ENCODE measurements around the gene SLC6A6. TPM values are rescaled to one million over a fixed set of nuclear protein-coding genes. Genes with fewer than 3 reads are reported as not detected.
A peak's percentile ranks its signal among the peaks of the same experiment; 100 is the strongest.

SLC6A6 gene
- total RNA-seq, 1 experiment from 2014 or later, result 72.6 TPM

GRCh38 chr3:14464521-14464920, 62.1 kb downstream of the SLC6A6 start:
- DNase-seq, result no peak
- H3K27ac Mint-ChIP-seq, result peak overlapping the region in 1 of 3 experiments; percentile 46; a peak in 1 of 7 replicates
- H3K27me3 ChIP-seq (ENCODE audit: insufficient read depth, low read length), result no peaks in the 10 kb centered on the region
- no peak overlapping the region for H4K5ac ChIP-seq (ENCODE audit: insufficient read length, low read depth, low read length)
- no peaks in the 10 kb centered on the region for H3K27me3 Mint-ChIP-seq (ENCODE audit: low read depth)
- no peaks in the 10 kb centered on the region for H3K9me3 Mint-ChIP-seq
- TF ChIP-seq, protein P1, sequence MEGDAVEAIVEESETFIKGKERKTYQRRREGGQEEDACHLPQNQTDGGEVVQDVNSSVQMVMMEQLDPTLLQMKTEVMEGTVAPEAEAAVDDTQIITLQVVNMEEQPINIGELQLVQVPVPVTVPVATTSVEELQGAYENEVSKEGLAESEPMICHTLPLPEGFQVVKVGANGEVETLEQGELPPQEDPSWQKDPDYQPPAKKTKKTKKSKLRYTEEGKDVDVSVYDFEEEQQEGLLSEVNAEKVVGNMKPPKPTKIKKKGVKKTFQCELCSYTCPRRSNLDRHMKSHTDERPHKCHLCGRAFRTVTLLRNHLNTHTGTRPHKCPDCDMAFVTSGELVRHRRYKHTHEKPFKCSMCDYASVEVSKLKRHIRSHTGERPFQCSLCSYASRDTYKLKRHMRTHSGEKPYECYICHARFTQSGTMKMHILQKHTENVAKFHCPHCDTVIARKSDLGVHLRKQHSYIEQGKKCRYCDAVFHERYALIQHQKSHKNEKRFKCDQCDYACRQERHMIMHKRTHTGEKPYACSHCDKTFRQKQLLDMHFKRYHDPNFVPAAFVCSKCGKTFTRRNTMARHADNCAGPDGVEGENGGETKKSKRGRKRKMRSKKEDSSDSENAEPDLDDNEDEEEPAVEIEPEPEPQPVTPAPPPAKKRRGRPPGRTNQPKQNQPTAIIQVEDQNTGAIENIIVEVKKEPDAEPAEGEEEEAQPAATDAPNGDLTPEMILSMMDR (conservative IDR thresholded peaks at IDR 0.05), result no peak
- H4K20me1 ChIP-seq (ENCODE audit: control insufficient read depth, insufficient read depth, insufficient read length), result no peaks in the 10 kb centered on the region
- H3K36me3 Mint-ChIP-seq (ENCODE audit: insufficient read depth in 1 of 3, low read depth in 3 of 3), result peaks cover 19 to 77% (median 35%) of the 10 kb centered on the region in 3 experiments; a peak in 6 of 7 replicates
- no peaks in the 10 kb centered on the region for H3K9me3 ChIP-seq (ENCODE audit: control insufficient read depth, low read depth, low read length)
- no peak overlapping the region for H3K27ac ChIP-seq (ENCODE audit: insufficient read length, low read depth, low read length)
- no peak overlapping the region for H3K14ac ChIP-seq (ENCODE audit: insufficient read depth, low read length)
- H4K91ac ChIP-seq (ENCODE audit: insufficient read length, low read depth, low read length), result no peak overlapping the region
- WGBS (ENCODE audit: extremely low coverage, insufficient read length, low lambda C conversion rate), result no CpG with 5 or more reads among the region's 4 CpGs
- H3K4me2 ChIP-seq (ENCODE audit: insufficient read depth, insufficient read length, low read length), result no peak overlapping the region
- no peak overlapping the region for H2BK15ac ChIP-seq (ENCODE audit: low read depth, low read length)
- H2BK5ac ChIP-seq (ENCODE audit: insufficient read length, low read length), result no peak overlapping the region
- no peak overlapping the region for H2BK12ac ChIP-seq (ENCODE audit: insufficient read length, low read depth, low read length)
- H3K4ac ChIP-seq (ENCODE audit: low read depth, low read length), result no peak overlapping the region
- no peaks in the 10 kb centered on the region for H3K79me2 ChIP-seq (ENCODE audit: insufficient read depth, low read length)
- no peak overlapping the region for H3K18ac ChIP-seq (ENCODE audit: insufficient read length, low read depth, low read length)
- H2BK20ac ChIP-seq (ENCODE audit: low read depth, low read length, poor library complexity, severe bottlenecking), result no peak overlapping the region
- H3T11ph ChIP-seq (ENCODE audit: low read length), result no peak overlapping the region
- H2AK5ac ChIP-seq (ENCODE audit: insufficient read length, low read length), result no peak overlapping the region
- no peak overlapping the region for H3K9ac ChIP-seq (ENCODE audit: extremely low read depth, insufficient read length, low read length)
- H3K23me2 ChIP-seq (ENCODE audit: insufficient read length, low read depth, low read length, poor library complexity, severe bottlenecking), result no peaks in the 10 kb centered on the region
- H4K8ac ChIP-seq (replicated peaks; ENCODE audit: insufficient read length, low read depth, low read length), result no peak overlapping the region
- H2BK120ac ChIP-seq (ENCODE audit: low read depth, low read length, poor library complexity, severe bottlenecking), result no peak overlapping the region
- no peak overlapping the region for H2AFZ ChIP-seq (ENCODE audit: low read length)
- no peak overlapping the region for H3K4me3 Mint-ChIP-seq
- no peaks in the 10 kb centered on the region for H3K4me1 ChIP-seq (ENCODE audit: insufficient read depth, low read length)
- peaks cover 23 to 27% of the 10 kb centered on the region in 2 experiments for H3K4me1 Mint-ChIP-seq
- no peak overlapping the region for H3K23ac ChIP-seq (ENCODE audit: insufficient read length, low read depth, low read length)
- H3K79me1 ChIP-seq (ENCODE audit: insufficient read depth, low read depth, low read length, poor library complexity, severe bottlenecking), result no peaks in the 10 kb centered on the region
- H3K56ac ChIP-seq (ENCODE audit: insufficient read length, low read depth, low read length), result no peak overlapping the region

All from H9 (cell line).